ENCODE measurements around the gene DBH. TPM values are rescaled to one million over a fixed set of nuclear protein-coding genes. Genes with fewer than 3 reads are reported as not detected.

Gene DBH
- polyA plus RNA-seq, 1 donor (not counting 4 experiments of a cell fraction or from before 2014, with no cell fraction given): not detected

GRCh38 chr9:133649194-133649593 lies 13.0 kb downstream of the DBH start:
- no peak overlapping the region for H2AFZ ChIP-seq (ENCODE audit: control insufficient read depth, low read length)
- peaks cover 15% of the 10 kb centered on the region for H3K27me3 ChIP-seq (ENCODE audit: control insufficient read depth, extremely low read depth, insufficient read depth, low read length)
- no peaks in the 10 kb centered on the region for H3K4me1 ChIP-seq (ENCODE audit: control insufficient read depth, extremely low read depth, insufficient read depth, low read length)
- no peak overlapping the region for H3K4me2 ChIP-seq (ENCODE audit: control insufficient read depth, extremely low read depth, insufficient read depth, low read depth, low read length)
- DNase-seq (ENCODE audit: low read depth, low spot score) (no peak), FAIRE-seq (no peak)
- no peaks in the 10 kb centered on the region for H3K36me3 ChIP-seq (ENCODE audit: control insufficient read depth in 2 of 2, extremely low read depth in 1 of 2, insufficient read depth in 2 of 2, low read length in 2 of 2)
- dilution Hi-C loops (cut with MboI; ENCODE audit: extremely low pct_ligation_motif_present, low sequenced_read_pairs): no loop called here
- H3K4me3 ChIP-seq (ENCODE audit: control insufficient read depth in 2 of 3, extremely low read depth in 1 of 3, insufficient read depth in 2 of 3, low read depth in 1 of 3, low read length in 3 of 3): no peak overlapping the region
- TF ChIP-seq EZH2 (IDR thresholded peaks at IDR 0.05; ENCODE audit: low read length) (no peak), CTCF (optimal IDR thresholded peaks at IDR 0.05 in 1 of 3, IDR thresholded peaks at IDR 0.05 in 1 of 3, conservative IDR thresholded peaks at IDR 0.05 in 1 of 3; ENCODE audit: extremely low read depth in 1 of 3, insufficient read depth in 2 of 3, low read length in 3 of 3) (no peak)
- H3K9ac ChIP-seq (ENCODE audit: control insufficient read depth, extremely low read depth, insufficient read depth, low read length): no peak overlapping the region
- H3K9me1 ChIP-seq (ENCODE audit: control insufficient read depth, extremely low read depth, insufficient read depth, low read length): no peaks in the 10 kb centered on the region
- H4K20me1 ChIP-seq (ENCODE audit: control insufficient read depth, extremely low read depth, insufficient read depth, low read length): no peaks in the 10 kb centered on the region
- no peak overlapping the region for H3K27ac ChIP-seq (ENCODE audit: control insufficient read depth, insufficient read depth, low read length)
- no peaks in the 10 kb centered on the region for H3K79me2 ChIP-seq (ENCODE audit: control insufficient read depth, insufficient read depth, low read length)
- no peaks in the 10 kb centered on the region for H3K9me3 ChIP-seq (ENCODE audit: control insufficient read depth, low read depth, low read length)

GRCh38 chr9:133650026-133650425 lies 13.9 kb downstream of the DBH start:
- H3K4me3 ChIP-seq (ENCODE audit: control insufficient read depth in 2 of 3, extremely low read depth in 1 of 3, insufficient read depth in 2 of 3, low read depth in 1 of 3, low read length in 3 of 3): no peak overlapping the region
- H3K9ac ChIP-seq (ENCODE audit: control insufficient read depth, extremely low read depth, insufficient read depth, low read length): no peak overlapping the region
- FAIRE-seq (no peak), DNase-seq (ENCODE audit: low read depth, low spot score) (no peak)
- no peak overlapping the region for H3K4me2 ChIP-seq (ENCODE audit: control insufficient read depth, extremely low read depth, insufficient read depth, low read depth, low read length)
- no peaks in the 10 kb centered on the region for H3K9me3 ChIP-seq (ENCODE audit: control insufficient read depth, low read depth, low read length)
- H2AFZ ChIP-seq (ENCODE audit: control insufficient read depth, low read length): no peak overlapping the region
- H3K36me3 ChIP-seq (ENCODE audit: control insufficient read depth in 2 of 2, extremely low read depth in 1 of 2, insufficient read depth in 2 of 2, low read length in 2 of 2): no peaks in the 10 kb centered on the region
- no peaks in the 10 kb centered on the region for H4K20me1 ChIP-seq (ENCODE audit: control insufficient read depth, extremely low read depth, insufficient read depth, low read length)
- H3K27ac ChIP-seq (ENCODE audit: control insufficient read depth, insufficient read depth, low read length): no peak overlapping the region
- H3K27me3 ChIP-seq (ENCODE audit: control insufficient read depth, extremely low read depth, insufficient read depth, low read length): peaks cover 21% of the 10 kb centered on the region
- dilution Hi-C loops (cut with MboI; ENCODE audit: extremely low pct_ligation_motif_present, low sequenced_read_pairs): no loop called here
- no peak for TF ChIP-seq EZH2 (IDR thresholded peaks at IDR 0.05; ENCODE audit: low read length)
- no peak for TF ChIP-seq CTCF (optimal IDR thresholded peaks at IDR 0.05 in 1 of 3, IDR thresholded peaks at IDR 0.05 in 1 of 3, conservative IDR thresholded peaks at IDR 0.05 in 1 of 3; ENCODE audit: extremely low read depth in 1 of 3, insufficient read depth in 2 of 3, low read length in 3 of 3)
- H3K9me1 ChIP-seq (ENCODE audit: control insufficient read depth, extremely low read depth, insufficient read depth, low read length): no peaks in the 10 kb centered on the region
- no peaks in the 10 kb centered on the region for H3K4me1 ChIP-seq (ENCODE audit: control insufficient read depth, extremely low read depth, insufficient read depth, low read length)
- H3K79me2 ChIP-seq (ENCODE audit: control insufficient read depth, insufficient read depth, low read length): no peaks in the 10 kb centered on the region

Measured in keratinocyte (primary cell).